Activated CD4-positive, alpha-beta T cell treated with anti-CD3 and anti-CD28 coated beads for 48 hours (primary cell): Measurements from ENCODE around the gene ARMC5.

ENCODE experiments used
- DNase-seq: peaks from one replicate; pipeline ENCODE4 v3.0.0-alpha.2; 2020

The ARMC5 gene

GRCh38 chr16:31464348-31464769 is 5.1 kb downstream of the ARMC5 start:
- DNase-seq, result no peak

GRCh38 chr16:31464781-31465260 is 5.5 kb downstream of the ARMC5 start:
- no peak for DNase-seq

GRCh38 chr16:31465788-31466370 is 6.6 kb downstream of the ARMC5 start:
- DNase-seq, result no peak

- DNase-seq, result no peak
Observed at GRCh38 chr16:31466381-31466841, 7.1 kb downstream of the ARMC5 start.

GRCh38 chr16:31467151-31467773 is 8.0 kb downstream of the ARMC5 start:
- no peak for DNase-seq

GRCh38 chr16:31467858-31468257 is 8.6 kb downstream of the ARMC5 start:
- no peak for DNase-seq

- no peak for DNase-seq
Observed at GRCh38 chr16:31470615-31471014, 11.3 kb downstream of the ARMC5 start.

- no peak for DNase-seq
Observed at GRCh38 chr16:31471241-31471874, 12.1 kb downstream of the ARMC5 start.

- DNase-seq, result no peak
Observed at GRCh38 chr16:31471875-31472708, 12.8 kb downstream of the ARMC5 start, which contains the start of gene TGFB1I1. TSS of gene TGFB1I1 (plus strand) at chr16:31472152. CDS start at chr16:31472189, 37 bp downstream.

- peak; percentile 75 for DNase-seq
Observed at GRCh38 chr16:31472709-31473203, 13.5 kb downstream of the ARMC5 start.

- no peak for DNase-seq
Observed at GRCh38 chr16:31473264-31473984, 14.1 kb downstream of the ARMC5 start.

- no peak for DNase-seq
Observed at GRCh38 chr16:31474173-31474714, 14.9 kb downstream of the ARMC5 start.

- no peak for DNase-seq
Observed at GRCh38 chr16:31474773-31475738, 15.8 kb downstream of the ARMC5 start.

- DNase-seq, result no peak
Observed at GRCh38 chr16:31475946-31476302, 16.6 kb downstream of the ARMC5 start.

- peak; percentile 92 for DNase-seq
Observed at GRCh38 chr16:31476303-31477219, 17.3 kb downstream of the ARMC5 start.

GRCh38 chr16:31477220-31478216 is 18.2 kb downstream of the ARMC5 start:
- peak; percentile 48 for DNase-seq

- DNase-seq, result no peak
Observed at GRCh38 chr16:31478956-31479355, 19.7 kb downstream of the ARMC5 start.

- no peak for DNase-seq
Observed at GRCh38 chr16:31479751-31480150, 20.4 kb downstream of the ARMC5 start.
